ENCODE data around the gene CCDC192. TPM values are rescaled to one million over a fixed set of nuclear protein-coding genes. Genes with fewer than 3 reads are reported as not detected.

CCDC192 gene
- total RNA-seq, 1 donor from 2014 or later: not detected

DNA sequence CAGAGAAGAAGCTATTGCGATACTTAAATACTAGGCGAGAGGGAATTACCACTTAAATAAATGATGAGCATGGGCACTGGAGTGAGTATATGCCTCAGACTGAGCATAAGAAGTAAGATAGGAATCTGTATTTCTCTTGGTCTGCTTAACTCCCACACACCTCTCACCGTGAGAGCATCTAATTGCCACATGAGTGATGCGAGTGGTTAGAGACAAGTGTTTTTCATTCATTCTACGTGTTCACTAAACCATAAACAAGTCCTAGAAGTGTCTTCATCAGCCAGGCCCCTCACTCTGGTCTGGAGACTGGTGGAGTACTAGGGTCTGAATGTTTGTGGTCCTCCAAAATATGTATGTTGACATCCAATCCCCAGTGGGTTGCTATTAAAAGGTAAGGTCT, 230.2 kb downstream of the CCDC192 start:
- TF ChIP-seq, protein P1, sequence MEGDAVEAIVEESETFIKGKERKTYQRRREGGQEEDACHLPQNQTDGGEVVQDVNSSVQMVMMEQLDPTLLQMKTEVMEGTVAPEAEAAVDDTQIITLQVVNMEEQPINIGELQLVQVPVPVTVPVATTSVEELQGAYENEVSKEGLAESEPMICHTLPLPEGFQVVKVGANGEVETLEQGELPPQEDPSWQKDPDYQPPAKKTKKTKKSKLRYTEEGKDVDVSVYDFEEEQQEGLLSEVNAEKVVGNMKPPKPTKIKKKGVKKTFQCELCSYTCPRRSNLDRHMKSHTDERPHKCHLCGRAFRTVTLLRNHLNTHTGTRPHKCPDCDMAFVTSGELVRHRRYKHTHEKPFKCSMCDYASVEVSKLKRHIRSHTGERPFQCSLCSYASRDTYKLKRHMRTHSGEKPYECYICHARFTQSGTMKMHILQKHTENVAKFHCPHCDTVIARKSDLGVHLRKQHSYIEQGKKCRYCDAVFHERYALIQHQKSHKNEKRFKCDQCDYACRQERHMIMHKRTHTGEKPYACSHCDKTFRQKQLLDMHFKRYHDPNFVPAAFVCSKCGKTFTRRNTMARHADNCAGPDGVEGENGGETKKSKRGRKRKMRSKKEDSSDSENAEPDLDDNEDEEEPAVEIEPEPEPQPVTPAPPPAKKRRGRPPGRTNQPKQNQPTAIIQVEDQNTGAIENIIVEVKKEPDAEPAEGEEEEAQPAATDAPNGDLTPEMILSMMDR (IDR thresholded peaks at IDR 0.05): no peak
- ATAC-seq (ENCODE audit: low read depth) (no peak), DNase-seq (no peak)
- ChIA-PET CTCF (no interaction called here), POLR2A (no interaction called here)
- intact Hi-C loops (cut with micrococcal nuclease): no loop called here
- H3K4me3 Mint-ChIP-seq: no peak overlapping the region
- H3K27me3 Mint-ChIP-seq: no peaks in the 10 kb centered on the region
- H3K4me1 Mint-ChIP-seq: no peaks in the 10 kb centered on the region
- no peak overlapping the region for H3K27ac Mint-ChIP-seq
- no peaks in the 10 kb centered on the region for H3K36me3 Mint-ChIP-seq (ENCODE audit: low read depth)
- H3K9me3 Mint-ChIP-seq: no peaks in the 10 kb centered on the region

DNA sequence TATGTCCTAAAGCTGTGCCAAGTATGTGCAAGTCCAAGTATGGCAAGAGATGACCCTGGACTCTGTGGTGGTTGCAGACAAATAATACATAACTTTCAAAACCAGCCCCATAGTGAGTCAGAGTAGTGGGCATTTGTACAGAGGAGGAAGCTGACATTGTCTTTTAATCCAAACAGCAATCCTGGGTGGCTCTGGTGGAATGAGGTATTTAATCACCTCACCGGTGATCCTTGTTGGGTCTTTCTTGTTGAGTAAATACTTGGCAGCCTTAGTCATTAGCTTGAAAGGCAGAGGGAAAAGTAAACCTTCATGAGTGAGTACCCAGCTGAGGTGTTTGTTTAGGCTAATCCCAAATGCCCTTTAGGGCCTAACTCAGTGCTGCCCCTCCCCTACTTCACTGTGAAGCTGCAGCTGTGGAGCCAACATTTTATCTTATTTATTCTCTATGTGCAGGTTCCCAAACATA, 231.6 kb downstream of the CCDC192 start:
- ChIA-PET POLR2A (no interaction called here), CTCF (interaction anchor here (1.3 kb wide), 1 partner anchor 13 kb away, joined by 3 read pairs; no protein-coding TSS in a partner anchor)
- no peak for DNase-seq
- no peak overlapping the region for H3K27ac Mint-ChIP-seq
- no peak overlapping the region for H3K4me3 Mint-ChIP-seq
- TF ChIP-seq, protein P1 (IDR thresholded peaks at IDR 0.05): no peak
- H3K27me3 Mint-ChIP-seq: no peaks in the 10 kb centered on the region
- no peak for ATAC-seq (ENCODE audit: low read depth)
- no peaks in the 10 kb centered on the region for H3K9me3 Mint-ChIP-seq
- no peaks in the 10 kb centered on the region for H3K36me3 Mint-ChIP-seq (ENCODE audit: low read depth)
- no peaks in the 10 kb centered on the region for H3K4me1 Mint-ChIP-seq
- intact Hi-C loops (cut with micrococcal nuclease): no loop called here

DNA sequence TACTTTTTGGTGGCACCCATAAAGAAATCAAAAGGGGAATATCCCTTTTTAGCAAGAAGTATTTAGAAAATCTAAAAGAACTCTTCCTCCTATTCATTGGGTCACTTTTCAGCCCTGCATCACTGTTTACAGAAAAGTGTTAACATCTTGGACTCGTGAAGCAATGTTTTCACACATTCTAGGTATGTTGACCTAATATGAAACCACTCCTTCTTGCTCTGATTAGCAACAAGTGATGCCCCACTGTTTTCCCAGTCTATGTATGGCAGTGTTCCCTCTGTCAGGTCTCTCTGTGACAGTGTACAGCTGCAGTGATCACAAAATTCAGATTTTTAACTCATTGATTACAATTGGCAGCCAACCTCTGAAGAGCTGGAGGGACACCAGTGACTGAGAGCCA, 232.2 kb downstream of the CCDC192 start:
- Mint-ChIP-seq H3K4me1 (no peaks in the 10 kb centered on the region), H3K27ac (no peak overlapping the region), H3K36me3 (ENCODE audit: low read depth) (no peaks in the 10 kb centered on the region), H3K4me3 (no peak overlapping the region), H3K9me3 (no peaks in the 10 kb centered on the region), H3K27me3 (no peaks in the 10 kb centered on the region)
- ChIA-PET POLR2A (no interaction called here), CTCF (interaction anchor here (1.3 kb wide), 1 partner anchor 14 kb away, joined by 3 read pairs; no protein-coding TSS in a partner anchor)
- no peak for ATAC-seq (ENCODE audit: low read depth)
- TF ChIP-seq, protein P1 (IDR thresholded peaks at IDR 0.05): no peak
- DNase-seq: no peak
- intact Hi-C loops (cut with micrococcal nuclease): no loop called here

DNA sequence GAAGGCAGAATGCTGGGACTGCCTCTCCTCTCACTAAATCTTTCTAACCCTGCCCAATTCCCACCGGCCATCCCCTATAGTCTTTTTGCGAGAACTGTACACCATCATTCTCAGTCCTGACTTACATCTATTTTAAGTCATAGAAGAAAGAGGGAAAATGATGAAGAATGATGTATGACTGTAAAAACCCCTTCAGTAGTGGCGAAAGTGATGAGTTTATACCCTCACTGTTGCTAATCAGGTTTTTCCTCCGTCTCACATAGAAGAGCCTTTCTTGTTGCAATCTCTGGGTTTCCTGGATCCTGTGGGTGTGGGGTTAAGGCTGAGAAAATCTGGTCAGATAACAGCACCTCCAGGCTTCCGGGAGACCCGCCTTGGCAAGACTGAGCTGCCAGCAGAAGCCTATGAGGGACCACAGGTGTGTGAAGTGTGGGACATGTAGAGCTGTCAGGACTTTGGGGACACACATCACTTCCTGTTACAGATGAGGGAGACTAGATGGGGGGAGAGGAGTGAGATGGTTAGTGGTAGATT, 233.3 kb downstream of the CCDC192 start:
- ATAC-seq (ENCODE audit: low read depth) (no peak), DNase-seq (no peak)
- no peaks in the 10 kb centered on the region for H3K27me3 Mint-ChIP-seq
- no peaks in the 10 kb centered on the region for H3K4me1 Mint-ChIP-seq
- POLR2A ChIA-PET: no interaction called here
- no peaks in the 10 kb centered on the region for H3K9me3 Mint-ChIP-seq
- CTCF ChIA-PET: no interaction called here
- peaks cover 4% of the 10 kb centered on the region for H3K36me3 Mint-ChIP-seq (ENCODE audit: low read depth)
- H3K27ac Mint-ChIP-seq: no peak overlapping the region
- intact Hi-C loops (cut with micrococcal nuclease): no loop called here
- TF ChIP-seq, protein P1 (IDR thresholded peaks at IDR 0.05): no peak
- H3K4me3 Mint-ChIP-seq: no peak overlapping the region

DNA sequence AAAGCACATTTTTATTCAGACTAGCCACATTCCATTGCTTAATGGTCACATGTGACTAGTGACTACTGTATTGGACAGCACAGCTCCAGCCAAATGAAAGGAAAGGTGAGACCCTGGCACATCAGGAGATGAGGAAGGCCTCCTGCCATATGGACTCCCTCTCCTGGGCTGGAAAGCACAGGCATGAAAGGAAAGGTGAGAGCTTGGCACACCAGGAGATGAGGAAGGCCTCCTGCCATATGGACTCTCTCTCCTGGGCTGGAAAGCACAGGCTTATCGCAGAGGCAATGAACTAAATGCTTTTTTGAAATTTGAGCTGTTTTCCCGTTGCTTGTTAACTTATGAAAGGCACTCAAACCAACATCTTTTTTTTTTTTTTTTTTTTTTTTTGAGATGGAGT, 235.6 kb downstream of the CCDC192 start:
- no peaks in the 10 kb centered on the region for H3K4me1 Mint-ChIP-seq
- H3K27ac Mint-ChIP-seq: no peak overlapping the region
- ChIA-PET POLR2A (no interaction called here), CTCF (no interaction called here)
- TF ChIP-seq, protein P1 (IDR thresholded peaks at IDR 0.05): no peak
- no peak overlapping the region for H3K4me3 Mint-ChIP-seq
- ATAC-seq (ENCODE audit: low read depth) (no peak), DNase-seq (no peak)
- H3K36me3 Mint-ChIP-seq (ENCODE audit: low read depth): peaks cover 4% of the 10 kb centered on the region
- no peaks in the 10 kb centered on the region for H3K9me3 Mint-ChIP-seq
- intact Hi-C loops (cut with micrococcal nuclease): no loop called here
- no peaks in the 10 kb centered on the region for H3K27me3 Mint-ChIP-seq
